Measurements from ENCODE around the gene TOR1A.

The TOR1A gene

GRCh38 chr9:129840034-129840433 lies 16.1 kb upstream of the TOR1A start:
- no peak for TF ChIP-seq CTCF (IDR thresholded peaks at IDR 0.05; ENCODE audit: low read depth, low read length)
- DNase-seq (ENCODE audit: low read depth in 2 of 2): no peak
- no peak overlapping the region for H3K4me3 ChIP-seq (replicated peaks in 1 of 2; ENCODE audit: low read depth in 2 of 2, low read length in 2 of 2)

GRCh38 chr9:129839324-129840023 lies 15.5 kb upstream of the TOR1A start:
- DNase-seq (ENCODE audit: low read depth in 2 of 2): peak in 1 of 2 donors; percentile 13
- no peak for TF ChIP-seq CTCF (IDR thresholded peaks at IDR 0.05; ENCODE audit: low read depth, low read length)
- no peak overlapping the region for H3K4me3 ChIP-seq (replicated peaks in 1 of 2; ENCODE audit: low read depth in 2 of 2, low read length in 2 of 2)

GRCh38 chr9:129838707-129839259 lies 14.8 kb upstream of the TOR1A start:
- H3K4me3 ChIP-seq (replicated peaks in 1 of 2; ENCODE audit: low read depth in 2 of 2, low read length in 2 of 2): no peak overlapping the region
- no peak for TF ChIP-seq CTCF (IDR thresholded peaks at IDR 0.05; ENCODE audit: low read depth, low read length)
- DNase-seq (ENCODE audit: low read depth in 2 of 2): peak; percentile 54 to 84

- no peak for TF ChIP-seq CTCF (IDR thresholded peaks at IDR 0.05; ENCODE audit: low read depth, low read length)
- DNase-seq (ENCODE audit: low read depth in 2 of 2): no peak
- peak overlapping the region; percentile 84 to 97 for H3K4me3 ChIP-seq (replicated peaks in 1 of 2; ENCODE audit: low read depth in 2 of 2, low read length in 2 of 2)
These were observed 12.5 kb upstream of the TOR1A start for GRCh38 chr9:129836311-129837007.

GRCh38 chr9:129835860-129836223 lies 11.9 kb upstream of the TOR1A start:
- peak overlapping the region; percentile 84 to 97 for H3K4me3 ChIP-seq (replicated peaks in 1 of 2; ENCODE audit: low read depth in 2 of 2, low read length in 2 of 2)
- no peak for DNase-seq (ENCODE audit: low read depth in 2 of 2)
- no peak for TF ChIP-seq CTCF (IDR thresholded peaks at IDR 0.05; ENCODE audit: low read depth, low read length)

- no peak for TF ChIP-seq CTCF (IDR thresholded peaks at IDR 0.05; ENCODE audit: low read depth, low read length)
- peak; percentile 93 to 96 for DNase-seq (ENCODE audit: low read depth in 2 of 2)
- peak within 1 kb of the TSS; percentile 84 to 97 for H3K4me3 ChIP-seq (replicated peaks in 1 of 2; ENCODE audit: low read depth in 2 of 2, low read length in 2 of 2)
These were observed 11.4 kb upstream of the TOR1A start, which contains the start of the genes C9orf78 and USP20 for GRCh38 chr9:129835128-129835859. C9orf78 (minus strand) TSS chr9:129835275; CDS start chr9:129835221, 54 bp downstream. USP20 (plus strand) TSS chr9:129835458; CDS start chr9:129852556, 17,098 bp downstream.

Measured in cardiac fibroblast (primary cell).